DOHH2 (cell line): ENCODE data around the gene TMSB15C.
"Not testable (repeated sequence)": the region's sequence is repeated elsewhere in the genome, so short reads cannot be mapped to it uniquely, and the experiment has no call there.

Experiments used
- EZH2phosphoT487 ChIP-seq: fragments of 200-600 bp; sonication (generic); IDR thresholded peaks from 2 replicates; pipeline ENCODE4 v1.6.1; 2017; ENCODE audit warnings: borderline replicate concordance, mild to moderate bottlenecking, antibody characterized with exemption, low read length, moderate library complexity, mixed read lengths
- TF ChIP-seq, protein P1 (sequence below): fragments of 200-600 bp; sonication (generic); IDR thresholded peaks from one replicate; pipeline ENCODE4 v1.5.1; 2014; ENCODE audit warnings: antibody characterized with exemption, mild to moderate bottlenecking, low read depth, low read length; ENCODE audit not compliant: poor library complexity, severe bottlenecking

DNA sequence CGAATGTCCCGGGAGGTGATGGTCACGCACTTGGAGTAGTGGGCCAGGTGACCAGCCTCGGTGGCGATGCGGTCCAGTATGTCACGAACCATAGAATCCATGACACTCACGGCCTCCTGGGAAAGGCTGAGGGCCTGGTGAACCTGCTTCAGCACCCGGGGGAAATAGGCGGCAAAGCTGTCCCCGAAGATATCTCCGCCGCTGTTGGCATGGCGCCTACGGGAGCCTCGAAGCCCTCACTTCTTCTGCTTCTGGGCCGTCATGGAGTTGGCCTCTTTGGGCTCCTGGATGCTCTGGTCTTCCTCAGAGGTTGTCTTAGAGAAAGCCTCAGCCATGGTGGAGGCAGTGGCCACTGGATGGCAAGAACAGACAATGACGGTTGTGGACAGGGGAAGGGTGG lies 13.4 kb downstream of the TMSB15C start:
- TF ChIP-seq, protein P1, sequence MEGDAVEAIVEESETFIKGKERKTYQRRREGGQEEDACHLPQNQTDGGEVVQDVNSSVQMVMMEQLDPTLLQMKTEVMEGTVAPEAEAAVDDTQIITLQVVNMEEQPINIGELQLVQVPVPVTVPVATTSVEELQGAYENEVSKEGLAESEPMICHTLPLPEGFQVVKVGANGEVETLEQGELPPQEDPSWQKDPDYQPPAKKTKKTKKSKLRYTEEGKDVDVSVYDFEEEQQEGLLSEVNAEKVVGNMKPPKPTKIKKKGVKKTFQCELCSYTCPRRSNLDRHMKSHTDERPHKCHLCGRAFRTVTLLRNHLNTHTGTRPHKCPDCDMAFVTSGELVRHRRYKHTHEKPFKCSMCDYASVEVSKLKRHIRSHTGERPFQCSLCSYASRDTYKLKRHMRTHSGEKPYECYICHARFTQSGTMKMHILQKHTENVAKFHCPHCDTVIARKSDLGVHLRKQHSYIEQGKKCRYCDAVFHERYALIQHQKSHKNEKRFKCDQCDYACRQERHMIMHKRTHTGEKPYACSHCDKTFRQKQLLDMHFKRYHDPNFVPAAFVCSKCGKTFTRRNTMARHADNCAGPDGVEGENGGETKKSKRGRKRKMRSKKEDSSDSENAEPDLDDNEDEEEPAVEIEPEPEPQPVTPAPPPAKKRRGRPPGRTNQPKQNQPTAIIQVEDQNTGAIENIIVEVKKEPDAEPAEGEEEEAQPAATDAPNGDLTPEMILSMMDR, result not testable (repeated sequence)
- not testable (repeated sequence) for TF ChIP-seq EZH2phosphoT487
